ENCODE measurements around the gene HBE1. TPM values are rescaled to one million over a fixed set of nuclear protein-coding genes. Genes with fewer than 3 reads are reported as not detected.
"Not testable (repeated sequence)": the region's sequence is repeated elsewhere in the genome, so short reads cannot be mapped to it uniquely, and the experiment has no call there.

The HBE1 gene
- total RNA-seq, 1 donor from 2014 or later, result not detected

DNA sequence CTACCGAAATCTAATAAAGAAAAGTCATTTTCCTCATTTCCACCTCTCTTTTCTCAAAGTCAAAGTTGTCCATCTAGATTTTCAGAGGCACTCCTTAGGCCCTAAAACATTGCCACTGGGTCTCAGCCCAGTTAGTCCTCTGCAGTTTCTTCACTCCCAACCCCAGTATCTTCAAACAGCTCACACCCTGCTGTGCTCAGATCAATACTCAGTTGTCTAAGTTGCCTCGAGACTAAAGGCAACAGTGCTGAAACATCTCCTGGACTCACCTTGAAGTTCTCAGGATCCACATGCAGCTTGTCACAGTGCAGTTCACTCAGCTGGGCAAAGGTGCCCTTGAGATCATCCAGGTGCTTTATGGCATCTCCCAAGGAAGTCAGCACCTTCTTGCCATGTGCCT, 15.7 kb downstream of the HBE1 start:
- not testable (repeated sequence) for DNase-seq (ENCODE audit: extremely low read depth, low read depth, low spot score)

DNA sequence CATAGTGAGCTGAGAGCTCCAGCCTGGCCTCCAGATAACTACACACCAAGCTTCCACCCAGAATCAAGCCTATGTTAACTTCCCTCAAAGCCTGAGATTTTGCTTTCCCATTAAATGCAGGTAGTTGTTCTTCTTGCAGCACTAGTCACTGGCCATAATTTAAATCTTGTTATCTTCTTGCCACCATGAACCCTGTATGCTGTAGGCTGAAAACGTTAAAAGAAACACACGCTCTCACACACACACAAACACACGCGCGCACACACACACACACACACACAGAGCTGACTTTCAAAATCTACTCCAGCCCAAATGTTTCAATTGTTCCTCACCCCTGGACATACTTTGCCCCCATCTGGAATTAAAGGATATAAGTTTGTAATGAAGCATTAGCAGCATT, 16.3 kb downstream of the HBE1 start:
- not testable (repeated sequence) for DNase-seq (ENCODE audit: extremely low read depth, low read depth, low spot score)

DNA sequence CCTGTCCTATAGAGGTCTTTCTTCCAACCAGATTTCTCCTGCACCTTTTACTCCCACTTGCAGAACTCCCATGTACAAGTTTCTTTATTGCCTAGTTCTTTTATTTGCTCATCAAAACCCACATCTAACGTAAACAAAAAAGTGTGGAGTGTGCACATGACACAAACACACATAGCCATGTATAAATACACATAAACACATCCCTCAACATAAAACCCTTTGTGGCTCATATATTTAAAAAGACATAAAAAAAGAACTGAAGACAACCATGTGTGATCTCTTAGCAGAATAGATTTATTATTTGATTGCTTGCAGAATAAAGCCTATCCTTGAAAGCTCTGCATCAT, 16.9 kb downstream of the HBE1 start:
- no peak for DNase-seq (ENCODE audit: extremely low read depth, low read depth, low spot score)

DNA sequence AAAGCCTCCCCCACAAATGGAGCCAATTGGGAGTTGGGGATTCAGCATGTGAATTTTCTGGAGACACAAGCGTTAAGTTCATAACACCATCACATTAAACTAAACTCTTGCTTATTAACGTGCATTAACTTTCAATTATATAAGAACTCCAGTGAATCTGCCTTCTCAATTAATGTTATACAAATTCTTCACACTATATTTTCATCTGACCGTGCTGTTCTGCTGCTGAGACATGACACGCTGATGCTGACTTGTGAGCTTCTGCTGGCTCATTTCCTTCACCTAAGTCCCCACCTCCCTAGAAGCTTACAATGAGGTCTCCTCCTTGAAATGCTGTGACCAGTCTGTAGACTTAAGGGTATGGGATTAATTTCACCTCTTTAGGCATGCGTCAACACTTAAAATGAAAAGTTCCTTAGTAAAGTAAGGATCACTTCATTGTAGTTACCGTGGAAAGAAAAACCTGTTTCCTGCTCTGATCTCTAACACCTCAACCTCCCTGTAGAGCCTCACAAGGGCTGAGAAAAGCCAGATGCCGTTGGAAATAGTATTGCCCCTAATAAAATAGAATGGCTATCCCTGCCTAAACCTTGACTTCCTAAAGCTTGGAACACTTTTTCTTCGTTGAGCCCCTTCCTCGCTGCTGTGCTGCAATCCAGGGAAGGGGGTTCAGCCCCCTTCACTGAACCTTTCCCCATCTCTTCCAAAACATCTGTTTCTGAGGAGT, 17.4 kb downstream of the HBE1 start:
- no peak for DNase-seq (ENCODE audit: extremely low read depth, low read depth, low spot score)

DNA sequence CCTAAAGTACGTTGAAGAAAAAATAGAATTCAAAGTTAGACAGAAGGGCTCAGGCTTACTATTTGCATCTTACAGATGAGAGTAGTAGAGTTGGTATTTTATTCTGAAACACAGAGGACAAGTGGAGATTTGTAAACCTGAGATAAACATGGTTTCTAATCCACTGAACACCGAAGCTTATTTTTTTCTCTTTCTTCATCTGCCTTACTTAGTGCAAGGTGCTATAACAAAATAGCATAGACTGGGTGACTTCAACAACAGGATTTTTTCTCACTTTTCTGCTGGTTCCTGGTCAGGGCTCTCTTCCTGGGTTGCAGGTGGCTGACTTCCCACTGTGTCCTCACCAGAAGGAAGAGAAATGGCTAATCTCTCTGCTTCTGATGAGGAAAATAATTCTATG, 18.0 kb downstream of the HBE1 start:
- no peak for DNase-seq (ENCODE audit: extremely low read depth, low read depth, low spot score)

DNA sequence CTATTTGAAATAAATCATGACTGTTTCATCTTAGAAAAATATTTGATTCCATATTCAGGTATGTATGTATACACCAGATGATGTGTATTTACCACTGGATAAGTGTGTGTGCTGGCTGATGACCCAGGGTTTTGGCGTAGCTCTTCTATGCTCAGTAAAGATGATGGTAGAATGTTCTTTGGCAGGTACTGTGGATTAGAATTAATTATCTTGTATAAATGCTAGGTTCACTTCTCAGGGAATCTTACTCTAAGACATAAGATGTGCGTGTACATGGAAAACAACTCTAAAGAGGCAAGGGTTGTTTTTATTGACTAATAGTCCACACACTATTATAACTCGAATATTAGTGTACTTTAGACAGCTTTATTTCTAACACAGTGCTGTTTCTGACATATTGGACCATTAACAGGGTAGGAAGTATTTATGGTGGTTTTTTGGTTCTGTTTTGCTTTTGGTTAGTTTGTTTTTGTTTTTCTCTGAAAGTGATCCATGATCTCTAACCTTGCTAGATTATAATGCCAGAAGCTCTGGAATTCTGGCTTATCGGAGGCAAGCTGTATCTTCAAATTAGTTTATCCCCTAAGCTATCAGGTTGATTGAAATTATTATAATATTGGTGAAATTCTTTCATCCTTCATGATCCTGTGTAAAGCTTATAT, 19.1 kb downstream of the HBE1 start:
- no peak for DNase-seq (ENCODE audit: extremely low read depth, low read depth, low spot score)

DNA sequence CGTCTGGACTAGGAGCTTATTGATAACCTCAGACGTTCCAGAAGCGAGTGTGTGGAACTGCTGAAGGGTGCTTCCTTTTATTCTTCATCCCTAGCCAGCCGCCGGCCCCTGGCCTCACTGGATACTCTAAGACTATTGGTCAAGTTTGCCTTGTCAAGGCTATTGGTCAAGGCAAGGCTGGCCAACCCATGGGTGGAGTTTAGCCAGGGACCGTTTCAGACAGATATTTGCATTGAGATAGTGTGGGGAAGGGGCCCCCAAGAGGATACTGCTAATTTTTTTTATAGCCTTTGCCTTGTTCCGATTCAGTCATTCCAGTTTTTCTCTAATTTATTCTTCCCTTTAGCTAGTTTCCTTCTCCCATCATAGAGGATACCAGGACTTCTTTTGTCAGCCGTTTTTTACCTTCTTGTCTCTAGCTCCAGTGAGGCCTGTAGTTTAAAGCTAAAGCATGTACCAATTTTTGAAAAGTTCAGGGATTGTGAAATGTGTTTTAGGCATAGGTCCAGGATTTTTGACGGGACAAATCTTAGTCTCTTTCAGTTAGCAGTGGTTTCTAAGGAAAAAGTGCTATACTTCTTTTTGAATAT, 19.8 kb downstream of the HBE1 start, which contains the start of gene HBG1:
Gene HBG1, minus strand, starts transcription at position 51 of the 590 bp plus-strand sequence. CDS start 53 bp downstream, outside the sequence.
- not testable (repeated sequence) for DNase-seq (ENCODE audit: extremely low read depth, low read depth, low spot score)

DNA sequence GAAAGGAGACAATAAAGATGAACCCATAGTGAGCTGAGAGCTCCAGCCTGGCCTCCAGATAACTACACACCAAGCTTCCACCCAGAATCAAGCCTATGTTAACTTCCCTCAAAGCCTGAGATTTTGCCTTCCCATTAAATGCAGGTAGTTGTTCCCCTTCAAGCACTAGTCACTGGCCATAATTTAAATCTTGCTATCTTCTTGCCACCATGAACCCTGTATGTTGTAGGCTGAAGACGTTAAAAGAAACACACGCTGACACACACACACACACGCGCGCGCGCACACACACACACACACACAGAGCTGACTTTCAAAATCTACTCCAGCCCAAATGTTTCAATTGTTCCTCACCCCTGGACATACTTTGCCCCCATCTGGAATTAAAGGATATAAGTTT, 21.2 kb downstream of the HBE1 start:
- DNase-seq (ENCODE audit: extremely low read depth, low read depth, low spot score), result not testable (repeated sequence)

DNA sequence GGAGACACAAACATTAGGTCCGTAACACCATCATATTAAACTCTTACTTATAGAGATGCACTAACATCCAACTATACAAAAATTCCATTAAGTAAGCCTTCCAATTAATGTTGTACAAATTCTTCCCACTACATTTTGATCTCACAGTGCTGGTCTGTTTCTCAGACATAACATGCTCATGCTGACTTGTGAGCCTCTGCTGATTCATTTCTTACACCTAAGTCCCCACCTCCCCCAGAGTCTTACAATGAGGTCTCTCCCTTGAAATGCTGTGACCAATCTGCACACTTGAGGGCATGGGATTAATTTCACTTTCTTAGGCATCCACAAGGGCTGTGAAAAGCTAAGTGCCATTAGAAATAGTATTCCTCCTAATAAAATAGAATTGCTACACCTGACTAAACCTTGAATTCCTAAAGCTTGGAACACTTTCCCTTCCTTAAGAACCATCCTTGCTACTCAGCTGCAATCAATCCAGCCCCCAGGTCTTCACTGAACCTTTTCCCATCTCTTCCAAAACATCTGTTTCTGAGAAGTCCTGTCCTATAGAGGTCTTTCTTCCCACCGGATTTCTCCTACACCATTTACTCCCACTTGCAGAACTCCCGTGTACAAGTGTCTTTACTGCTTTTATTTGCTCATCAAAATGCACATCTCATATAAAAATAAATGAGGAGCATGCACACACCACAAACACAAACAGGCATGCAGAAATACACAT, 22.1 kb downstream of the HBE1 start:
- DNase-seq (ENCODE audit: extremely low read depth, low read depth, low spot score), result no peak

DNA sequence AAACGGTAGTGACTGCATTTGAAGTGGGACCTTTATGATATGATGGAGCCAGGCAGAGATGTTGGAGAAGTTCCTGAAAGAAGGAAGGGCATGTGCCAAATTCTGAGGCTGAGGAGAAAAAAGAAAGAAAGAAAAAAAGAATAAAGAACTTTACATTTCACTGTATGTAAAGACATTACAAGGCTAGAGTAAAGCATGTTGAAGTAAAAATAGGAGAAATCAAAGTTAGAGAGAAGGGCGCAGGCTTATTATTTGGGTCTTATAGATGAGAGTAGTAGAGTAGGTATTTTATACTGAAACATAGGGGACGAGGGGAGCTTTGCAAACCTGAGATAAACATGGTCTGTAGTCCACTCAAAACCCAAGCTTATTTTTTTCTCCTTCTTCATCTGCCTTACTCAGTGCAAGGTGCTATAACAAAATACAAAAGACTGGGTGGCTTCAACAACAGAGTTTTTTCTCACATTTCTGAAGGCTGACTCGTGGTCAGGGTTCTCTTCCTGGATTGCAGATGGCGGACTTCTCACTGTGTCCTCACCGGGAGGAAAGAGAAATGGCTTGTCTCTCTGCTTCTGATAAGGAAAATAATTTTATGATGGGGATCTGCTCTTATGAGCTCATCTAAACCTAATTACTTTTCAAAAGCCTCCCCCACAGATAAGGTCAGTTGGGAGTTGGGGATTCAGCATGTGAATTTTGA, 22.8 kb downstream of the HBE1 start:
- no peak for DNase-seq (ENCODE audit: extremely low read depth, low read depth, low spot score)

DNA sequence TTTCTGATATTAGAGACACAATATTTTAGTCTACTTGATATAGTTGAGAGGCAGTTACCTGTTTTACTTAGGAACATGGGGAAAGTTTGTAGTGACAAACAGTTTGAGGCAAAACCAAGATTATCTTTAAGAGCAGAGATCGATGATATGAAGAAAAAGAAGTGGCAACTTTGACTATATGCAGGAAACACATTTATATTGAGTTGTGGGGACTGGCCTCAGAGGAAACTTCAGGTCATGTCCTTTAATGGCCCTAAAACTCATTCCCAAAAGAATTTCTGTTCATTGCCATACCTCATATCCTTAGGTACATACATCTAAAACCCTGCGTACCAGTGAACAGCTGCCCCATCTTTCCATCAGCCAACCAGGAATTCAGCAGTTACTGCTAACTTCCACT, 24.6 kb downstream of the HBE1 start:
- DNase-seq (ENCODE audit: extremely low read depth, low read depth, low spot score), result no peak

DNA sequence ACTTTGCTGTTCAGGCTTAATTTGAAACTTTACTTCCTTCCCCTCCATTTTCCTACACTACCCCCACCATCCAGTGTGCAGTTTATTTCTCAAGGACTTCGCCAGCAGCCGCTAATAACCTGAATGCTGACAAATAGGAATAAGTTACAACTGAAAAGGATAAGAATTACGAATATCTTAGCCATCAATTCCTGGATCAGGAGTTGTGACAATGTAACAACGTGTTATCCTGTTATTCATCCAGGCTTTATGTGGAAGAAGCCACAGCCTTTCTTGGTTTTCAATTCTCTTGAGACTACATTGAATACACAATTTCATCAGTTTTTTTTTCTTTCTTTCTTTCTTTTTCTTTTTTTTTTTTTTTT, 25.9 kb downstream of the HBE1 start:
- DNase-seq (ENCODE audit: extremely low read depth, low read depth, low spot score), result no peak

DNA sequence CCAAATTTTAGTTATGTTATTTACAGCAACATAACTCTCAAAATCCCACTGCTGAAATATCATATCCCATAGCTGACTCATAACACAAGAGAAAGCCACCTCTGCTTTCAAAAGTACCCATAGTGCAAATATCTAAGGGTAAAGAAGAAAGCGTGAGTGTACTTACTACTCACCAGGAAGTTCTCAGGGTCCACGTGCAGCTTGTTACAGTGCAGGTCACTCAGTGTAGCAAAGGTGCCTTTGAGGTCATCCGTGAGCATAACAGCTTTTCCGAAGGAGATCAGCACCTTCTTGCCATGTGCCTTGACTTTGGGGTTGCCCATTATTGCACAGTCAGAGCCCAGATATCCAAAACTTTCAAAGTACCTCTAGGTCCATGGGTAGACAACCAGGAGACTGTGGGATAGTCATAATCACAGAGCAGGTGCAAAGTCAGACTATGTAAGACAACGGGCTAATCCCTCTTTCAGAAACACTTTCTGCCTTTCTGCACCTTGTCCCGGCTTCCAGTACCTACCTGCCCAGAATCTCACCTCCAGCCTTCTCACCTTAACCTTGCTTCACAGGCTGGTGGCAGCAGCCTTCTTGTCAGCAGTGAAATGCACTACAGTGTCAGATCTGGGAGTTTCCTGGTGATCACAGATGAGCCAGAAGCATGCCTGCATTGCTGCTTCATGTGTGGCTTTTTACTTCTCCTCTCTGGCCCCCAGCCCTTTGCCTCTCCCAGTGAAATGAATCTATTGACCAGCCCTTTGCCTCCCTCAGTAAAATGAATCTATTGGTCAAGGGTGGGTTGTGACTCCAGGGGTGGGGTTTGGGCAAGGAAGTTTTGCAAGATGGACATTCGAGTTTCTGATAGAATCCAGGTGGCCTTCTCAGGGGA, 26.6 kb downstream of the HBE1 start:
- no peak for DNase-seq (ENCODE audit: extremely low read depth, low read depth, low spot score)

DNA sequence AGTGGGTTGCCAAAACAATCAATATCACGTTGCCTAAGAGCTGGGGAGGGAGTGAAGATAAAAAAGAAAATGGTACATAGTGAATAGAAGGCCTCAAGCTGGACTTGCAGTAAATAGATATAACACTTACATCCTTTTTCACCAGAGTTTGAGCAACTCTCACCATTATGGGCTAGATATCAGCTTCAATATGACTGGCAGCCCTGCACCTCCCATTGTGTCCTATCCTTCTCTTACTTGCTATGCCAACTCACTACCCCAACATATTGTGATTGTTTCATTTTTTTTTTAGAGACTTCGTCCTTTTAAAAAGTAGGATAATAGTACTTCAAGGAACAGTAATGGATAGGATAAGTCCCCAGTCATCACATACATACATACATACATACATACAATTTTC, 27.5 kb downstream of the HBE1 start:
- DNase-seq (ENCODE audit: extremely low read depth, low read depth, low spot score), result no peak

DNA sequence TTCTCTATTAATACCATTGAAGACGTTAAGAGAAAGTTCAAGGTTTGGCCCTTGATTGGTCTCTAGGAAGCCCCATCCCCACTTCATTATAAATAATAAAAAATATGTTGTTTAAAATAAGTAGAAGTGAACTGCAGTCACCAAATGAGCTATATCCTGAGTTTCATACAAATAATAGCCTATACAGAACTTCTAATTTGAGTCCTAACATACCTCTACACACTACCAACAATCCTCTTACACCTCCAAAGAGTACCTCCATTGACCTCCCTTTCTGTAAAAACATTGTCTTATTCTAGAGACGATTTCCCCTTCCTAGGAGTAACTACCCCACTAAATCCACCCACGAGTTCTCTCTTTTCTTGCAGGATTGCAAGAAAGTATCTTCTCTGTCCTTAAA, 28.3 kb downstream of the HBE1 start:
- DNase-seq (ENCODE audit: extremely low read depth, low read depth, low spot score), result no peak

DNA sequence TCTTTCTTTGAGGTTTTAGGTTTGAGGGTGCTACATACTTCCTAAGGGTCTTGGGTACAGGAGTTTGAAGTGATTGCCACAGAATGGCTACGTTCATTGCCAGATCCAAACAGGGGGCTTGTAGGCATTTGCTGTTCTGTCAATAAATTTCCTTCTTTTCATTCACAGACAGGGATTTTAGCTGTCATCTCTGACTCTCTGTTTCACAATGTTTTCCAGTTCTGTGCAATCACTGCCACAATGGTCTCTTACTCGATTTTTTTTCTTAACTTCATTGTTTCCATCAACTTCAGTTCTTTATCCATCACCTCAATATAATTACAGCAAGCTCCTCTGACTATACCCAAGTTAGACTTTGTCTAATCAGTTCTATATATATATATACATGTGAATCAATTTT, 29.3 kb downstream of the HBE1 start:
- no peak for DNase-seq (ENCODE audit: extremely low read depth, low read depth, low spot score)

DNA sequence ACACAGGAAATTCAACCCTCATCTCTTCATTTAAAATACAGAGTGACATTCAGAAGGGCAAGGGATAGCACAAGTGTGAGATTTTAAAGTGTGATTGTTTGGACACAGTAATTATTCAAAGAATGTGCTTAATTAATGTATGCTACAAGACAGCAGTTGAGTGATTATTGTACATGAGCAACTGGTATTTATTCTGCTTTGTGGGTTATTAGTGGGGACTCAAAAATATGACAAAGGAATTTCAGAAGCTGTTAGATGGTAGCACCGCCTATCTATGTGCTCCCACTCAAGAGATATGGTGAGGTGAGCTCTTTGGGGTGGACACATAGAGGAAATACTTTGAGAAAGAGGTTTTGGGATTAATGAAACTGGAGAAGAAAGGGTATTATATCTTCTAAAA, 29.7 kb downstream of the HBE1 start:
- DNase-seq (ENCODE audit: extremely low read depth, low read depth, low spot score), result no peak

DNA sequence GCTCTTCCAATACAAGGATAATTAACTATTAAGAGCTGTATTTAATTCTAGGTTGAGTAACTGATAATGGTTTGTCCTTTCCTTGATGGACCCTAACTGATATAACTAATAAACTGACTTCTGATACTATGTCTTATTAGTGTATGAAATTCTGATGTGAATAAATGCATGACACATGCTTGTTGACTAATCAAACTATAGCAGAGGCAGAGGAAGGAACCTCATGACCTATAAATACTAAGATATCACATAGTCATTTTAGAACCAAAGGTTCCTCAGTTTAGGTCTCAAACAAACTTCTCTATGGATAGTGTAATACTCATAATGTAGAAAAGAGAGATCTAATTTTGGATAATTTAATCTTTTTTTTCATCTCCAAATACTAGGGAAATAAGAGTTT, 30.7 kb downstream of the HBE1 start:
- DNase-seq (ENCODE audit: extremely low read depth, low read depth, low spot score), result no peak

DNA sequence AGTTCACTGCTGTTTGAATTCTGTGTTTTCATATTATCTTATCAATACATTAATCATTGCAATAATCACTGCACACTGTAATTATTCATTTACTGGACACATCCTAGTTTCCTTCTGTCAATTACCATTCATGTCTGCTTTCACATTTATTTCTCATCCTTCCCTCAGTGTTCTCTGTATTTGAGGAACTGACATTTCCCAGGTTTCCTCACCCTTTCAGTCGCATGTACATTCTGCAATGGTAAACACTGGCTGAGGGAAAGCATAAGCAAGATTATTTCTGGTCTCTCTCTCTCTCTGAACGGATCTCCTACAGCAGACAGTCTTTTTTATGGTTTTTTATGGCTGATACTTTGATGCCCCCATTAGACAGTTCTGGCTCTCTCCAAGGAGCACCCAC, 31.3 kb downstream of the HBE1 start:
- DNase-seq (ENCODE audit: extremely low read depth, low read depth, low spot score), result no peak

DNA sequence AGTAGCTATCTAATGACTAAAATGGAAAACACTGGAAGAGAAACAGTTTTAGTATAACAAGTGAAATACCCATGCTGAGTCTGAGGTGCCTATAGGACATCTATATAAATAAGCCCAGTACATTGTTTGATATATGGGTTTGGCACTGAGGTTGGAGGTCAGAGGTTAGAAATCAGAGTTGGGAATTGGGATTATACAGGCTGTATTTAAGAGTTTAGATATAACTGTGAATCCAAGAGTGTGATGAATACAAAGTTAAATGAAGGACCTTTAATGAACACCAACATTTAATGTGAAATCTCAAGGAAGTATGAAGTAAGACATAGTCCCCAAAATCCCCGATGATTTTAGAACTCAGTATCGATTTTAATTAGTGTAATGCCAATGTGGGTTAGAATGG, 32.3 kb downstream of the HBE1 start:
- no peak for DNase-seq (ENCODE audit: extremely low read depth, low read depth, low spot score)
